Activated T-cell treated with anti-CD3 and anti-CD28 coated beads for 48 hours (primary cell): Measurements from ENCODE around the gene RNF223.
"Not testable (repeated sequence)": the region's sequence is repeated elsewhere in the genome, so short reads cannot be mapped to it uniquely, and the experiment has no call there.

Experiments used
- DNase-seq: peaks from one replicate; pipeline ENCODE4 v3.0.0-alpha.2; 2020; ENCODE audit warnings: low read depth

Gene RNF223

GRCh38 chr1:1044455-1045078 is 29.5 kb downstream of the RNF223 start:
- DNase-seq, result no peak

GRCh38 chr1:1043921-1044320 is 30.2 kb downstream of the RNF223 start:
- DNase-seq, result no peak

- DNase-seq, result no peak
These were observed 30.7 kb downstream of the RNF223 start for GRCh38 chr1:1043411-1043810.

- no peak for DNase-seq
These were observed 31.3 kb downstream of the RNF223 start for GRCh38 chr1:1042835-1043234.

GRCh38 chr1:1041873-1042272 is 32.2 kb downstream of the RNF223 start:
- DNase-seq, result no peak

GRCh38 chr1:1041092-1041523 is 33.0 kb downstream of the RNF223 start:
- no peak for DNase-seq

GRCh38 chr1:1040004-1040991 is 33.8 kb downstream of the RNF223 start:
- peak; percentile 75 for DNase-seq

GRCh38 chr1:1039145-1039910 is 34.8 kb downstream of the RNF223 start:
- no peak for DNase-seq

GRCh38 chr1:1038694-1039093 is 35.4 kb downstream of the RNF223 start:
- no peak for DNase-seq

GRCh38 chr1:1037366-1038327 is 36.5 kb downstream of the RNF223 start:
- DNase-seq, result no peak

- no peak for DNase-seq
These were observed 38.7 kb downstream of the RNF223 start for GRCh38 chr1:1035291-1035943.

GRCh38 chr1:1034439-1034781 is 39.7 kb downstream of the RNF223 start:
- DNase-seq, result no peak

GRCh38 chr1:1033731-1034438 is 40.2 kb downstream of the RNF223 start:
- no peak for DNase-seq

- peak; percentile 90 for DNase-seq
These were observed 41.0 kb downstream of the RNF223 start for GRCh38 chr1:1033009-1033587.

GRCh38 chr1:1032424-1032823 is 41.7 kb downstream of the RNF223 start:
- DNase-seq, result no peak

- DNase-seq, result no peak
These were observed 42.4 kb downstream of the RNF223 start for GRCh38 chr1:1031659-1032235.

GRCh38 chr1:1030867-1031658 is 43.0 kb downstream of the RNF223 start:
- not testable (repeated sequence) for DNase-seq

GRCh38 chr1:1027791-1028190 is 46.3 kb downstream of the RNF223 start:
- DNase-seq, result no peak
